HepG2 (cell line): ENCODE data around the gene KLF5. TPM values are rescaled to one million over a fixed set of nuclear protein-coding genes. Genes with fewer than 3 reads are reported as not detected.

Source experiments
- ATAC-seq: fragments of 200-7000 bp; cut with Tn5 transposase; 3 replicates; pipeline ENCODE4 v1.9.1; 2020; ENCODE audit warnings: mild to moderate bottlenecking, moderate library complexity
- BruUV-seq: library from RNA; stranded (reverse); fragments of 400-500 nt; replicated peaks from 2 replicates; lab custom pipeline; 2021; lab: Mats Ljungman, UMichigan
- CTCF ChIA-PET: fragments of 300-600 bp; formaldehyde crosslinking; extraction: SDS; loops from one replicate; lab custom pipeline; 2021; ENCODE audit warnings: low total read pairs, inconsistent platforms, low intra/inter-chr PET ratio; lab: Yijun Ruan, JAX
- POLR2A ChIA-PET: fragments of 350-600 bp; sonication (Branson Sonifier 250); formaldehyde crosslinking; loops from one replicate; lab custom pipeline; 2020; ENCODE audit warnings: antibody characterized with exemption, inconsistent platforms; lab: Yijun Ruan, JAX
- DNase-seq: peaks from one replicate; pipeline ENCODE4 v3.0.0-alpha.2; 2015; ENCODE audit warnings: low spot score
- FAIRE-seq: peaks from 3 replicates; lab custom pipeline; 2011; peaks lifted over from hg19 to GRCh38; lab: Jason Lieb, UNC
- H2AFZ ChIP-seq: one replicate; pipeline ENCODE4 v1.6.1; 2011; ENCODE audit warnings: low read length, inconsistent platforms
- H3K27ac ChIP-seq: fragments of 300-600 bp; 3 replicates; pipeline ENCODE4 v1.8.0; 2011; ENCODE audit warnings: mixed run types, mild to moderate bottlenecking, mixed read lengths, low read length, inconsistent platforms; ENCODE audit not compliant: insufficient read depth; ENCODE audit errors: extremely low read length
- H3K27me3 ChIP-seq, 2 experiments: fragments of 200-600 bp in 1 of 2; 2 replicates in 1 of 2; 3 replicates in 1 of 2; pipeline versions ENCODE4 v1.6.0 to v1.8.0; 2011; ENCODE audit warnings: low read length in 2 of 2, mild to moderate bottlenecking in 2 of 2, moderate library complexity in 2 of 2, inconsistent platforms in 1 of 2; ENCODE audit not compliant: insufficient read depth in 2 of 2, control insufficient read depth in 1 of 2
- H3K36me3 ChIP-seq, 2 experiments: fragments of 200-600 bp in 1 of 2; replicated peaks in 1 of 2; 2 replicates in 1 of 2; 3 replicates in 1 of 2; pipeline versions ENCODE4 v1.5.1 to v1.8.0; 2011; ENCODE audit warnings: low read length in 2 of 2, inconsistent platforms in 1 of 2; ENCODE audit not compliant: insufficient read depth in 2 of 2, control insufficient read depth in 1 of 2
- H3K4me1 ChIP-seq: 2 replicates; pipeline ENCODE4 v1.5.1; 2012; ENCODE audit warnings: low read length, inconsistent platforms; ENCODE audit not compliant: insufficient read depth
- H3K4me2 ChIP-seq: 2 replicates; pipeline ENCODE4 v1.6.0; 2011; ENCODE audit warnings: low read depth, low read length, inconsistent platforms
- H3K4me3 ChIP-seq, 3 experiments: fragments of 200-600 bp in 1 of 3; sonication (generic), shearing (Covaris generic) in 1 of 3; replicated peaks in 1 of 3; 2 replicates each; pipeline ENCODE4 v1.5.1; 2011 to 2016; ENCODE audit warnings: low read length in 3 of 3, inconsistent platforms in 2 of 3, low read depth in 2 of 3, mild to moderate bottlenecking in 2 of 3, control low read depth in 1 of 3, mixed read lengths in 1 of 3; ENCODE audit not compliant: insufficient read depth in 1 of 3
- H3K79me2 ChIP-seq: one replicate; pipeline ENCODE4 v1.6.1; 2011; ENCODE audit warnings: low read length, inconsistent platforms; ENCODE audit not compliant: insufficient read depth
- H3K9ac ChIP-seq: 2 replicates; pipeline ENCODE4 v1.6.0; 2011; ENCODE audit warnings: mild to moderate bottlenecking, low read depth, low read length, inconsistent platforms; ENCODE audit not compliant: insufficient read depth
- H3K9me3 ChIP-seq: 2 replicates; pipeline ENCODE4 v1.5.1; 2012; ENCODE audit warnings: mild to moderate bottlenecking, low read length
- H4K20me1 ChIP-seq: 2 replicates; pipeline ENCODE4 v1.6.0; 2011; ENCODE audit warnings: inconsistent platforms, mild to moderate bottlenecking, low read length, moderate library complexity; ENCODE audit not compliant: insufficient read depth
- BRD4 ChIP-seq: sonication (generic); formaldehyde crosslinking; IDR thresholded peaks from 2 replicates; pipeline ENCODE4 v1.4.0; 2020; ENCODE audit warnings: missing genetic modification reagents
- ERF ChIP-seq: IDR thresholded peaks from 2 replicates; pipeline ENCODE4 v1.6.1; 2018; ENCODE audit warnings: missing biosample characterization, missing genetic modification reagents
- GLI4 ChIP-seq: sonication (generic); formaldehyde crosslinking; IDR thresholded peaks from 2 replicates; pipeline ENCODE4 v1.5.1; 2020; ENCODE audit warnings: missing genetic modification reagents, mild to moderate bottlenecking, moderate library complexity, borderline replicate concordance
- HOXA9 ChIP-seq: sonication (generic); formaldehyde crosslinking; IDR thresholded peaks from 2 replicates; pipeline ENCODE4 v1.8.1; 2022; ENCODE audit warnings: missing genetic modification reagents, mild to moderate bottlenecking, moderate library complexity, borderline replicate concordance
- KLF9 ChIP-seq: IDR thresholded peaks from 2 replicates; pipeline ENCODE4 v1.6.1; 2016; ENCODE audit warnings: low read depth
- REXO4 ChIP-seq: sonication (generic); formaldehyde crosslinking; IDR thresholded peaks from 2 replicates; pipeline ENCODE4 v1.8.0; 2022; ENCODE audit warnings: missing genetic modification reagents, mild to moderate bottlenecking, borderline replicate concordance
- SMAD9 ChIP-seq: sonication (generic); formaldehyde crosslinking; IDR thresholded peaks from 2 replicates; pipeline ENCODE4 v1.5.1; 2020; ENCODE audit warnings: mild to moderate bottlenecking, missing genetic modification reagents
- ZFYVE20 ChIP-seq: sonication (generic); formaldehyde crosslinking; IDR thresholded peaks from 2 replicates; pipeline ENCODE4 v1.8.0; 2023; ENCODE audit warnings: low read depth, mild to moderate bottlenecking, moderate library complexity, missing genetic modification reagents, borderline replicate concordance
- ZMAT3 ChIP-seq: sonication (generic); formaldehyde crosslinking; conservative IDR thresholded peaks from 2 replicates; pipeline ENCODE4 v1.7.0; 2021; ENCODE audit warnings: missing genetic modification reagents
- ZNF224 ChIP-seq: sonication (generic); formaldehyde crosslinking; IDR thresholded peaks from 2 replicates; pipeline ENCODE4 v1.5.0; 2020; ENCODE audit warnings: mild to moderate bottlenecking, missing genetic modification reagents
- ZNF781 ChIP-seq: sonication (generic); formaldehyde crosslinking; IDR thresholded peaks from 2 replicates; pipeline ENCODE4 v1.5.1; 2020; ENCODE audit warnings: borderline replicate concordance, mild to moderate bottlenecking, missing genetic modification reagents; ENCODE audit errors: not compliant biosample characterization
- WGBS: methylation state at CpG from one replicate; pipeline ENCODE4 v1.1.6; 2017; ENCODE audit warnings: low lambda C conversion rate; 5-methylcytosine and 5-hydroxymethylcytosine counted together
- in situ Hi-C: cut with HindIII; loops from 2 replicates; pipeline ENCODE4 v1.10.0; 2017; ENCODE audit warnings: low pct_unique_long_range_greater_than_20kb; ENCODE audit not compliant: extremely low pct_ligation_motif_present
- intact Hi-C: fragments of 100-400 bp; cut with micrococcal nuclease; formaldehyde crosslinking; loops from one replicate; pipeline ENCODE4 v1.10.0; 2022; ENCODE audit not compliant: unreplicated experiment
- polyA plus RNA-seq, 8 experiments: library from polyadenylated mRNA; depleted of rRNA in 3 of 8; stranded (reverse) in 7 of 8; unstranded in 1 of 8; fragments of >200 nt; fragmentation: Illumina TruSeq in 4 of 8; extraction: Trizol in 4 of 8; gene quantifications; 2 replicates each; pipeline versions ENCODE4 v1.2.1 to v1.2.3, GENCODE V29; 2011 to 2016; ENCODE audit warnings: low read depth in 4 of 8, missing spikeins in 1 of 8, mixed read lengths in 1 of 8; ENCODE audit not compliant: insufficient read depth in 1 of 8
- total RNA-seq, 5 experiments: library from RNA; depleted of rRNA; stranded (reverse); fragments of >200 nt; fragmentation: Illumina TruSeq; extraction: Trizol; gene quantifications; 2 replicates each; pipeline ENCODE4 v1.2.3, GENCODE V29; 2016; ENCODE audit warnings: low read depth in 1 of 5
- TF ChIP-seq, protein P1 (sequence below): sonication (generic); formaldehyde crosslinking; IDR thresholded peaks from 2 replicates; pipeline ENCODE4 v1.4.0; 2020; ENCODE audit warnings: missing genetic modification reagents
- TF ChIP-seq, protein P2 (sequence below): sonication (generic); formaldehyde crosslinking; IDR thresholded peaks from 2 replicates; pipeline ENCODE4 v1.9.0; 2022; ENCODE audit warnings: missing genetic modification reagents, mild to moderate bottlenecking, borderline replicate concordance

KLF5 gene
- total and polyA plus RNA-seq, 2 of the 13 experiments (the other 11 are each of a cell fraction or from before 2014, with no cell fraction given), result 1.7 to 9.2 TPM

DNA sequence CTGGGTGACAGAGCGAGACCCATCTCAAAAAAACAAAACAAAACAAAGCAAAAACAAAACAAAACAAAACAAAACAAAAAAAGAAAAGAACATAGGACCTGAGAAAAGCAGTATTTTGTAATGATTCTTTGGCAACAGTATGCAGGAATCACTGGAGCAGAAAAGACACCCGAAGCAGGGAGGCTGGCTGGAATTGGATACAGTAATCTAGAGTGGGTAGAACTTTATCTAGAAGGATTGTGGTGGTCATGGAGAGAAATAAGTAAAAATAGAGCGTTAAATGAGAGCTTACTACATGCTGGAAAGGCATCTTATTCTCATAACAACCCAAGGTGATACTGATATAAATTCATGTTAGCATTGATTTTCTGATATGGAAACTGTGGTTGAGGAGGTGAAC, 51.2 kb downstream of the KLF5 start (continued):
- TF ChIP-seq ZMAT3 (no peak), KLF9 (no peak)

DNA sequence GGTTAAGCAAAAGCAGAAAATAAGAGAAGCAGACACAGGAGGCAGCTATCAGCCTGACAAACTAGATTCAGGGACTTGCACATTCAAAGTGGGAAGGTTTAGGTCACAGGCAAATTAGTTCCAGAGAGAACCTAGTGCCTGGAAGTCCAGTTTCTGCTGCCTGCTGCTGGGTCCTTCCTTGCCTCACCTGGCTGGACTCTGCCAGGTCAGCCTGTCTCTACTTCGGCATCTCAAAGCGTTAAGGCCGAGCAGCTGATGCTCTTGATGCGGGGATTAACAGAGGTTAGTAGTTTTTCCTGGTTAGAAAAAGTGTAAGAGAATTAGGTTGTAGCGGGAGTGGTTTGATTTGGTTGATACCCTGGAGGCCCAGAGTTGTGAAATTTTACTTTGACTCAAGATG, 52.0 kb downstream of the KLF5 start:
- H3K36me3 ChIP-seq, result no peaks in the 10 kb centered on the region
- no peaks in the 10 kb centered on the region for H3K4me1 ChIP-seq
- H3K27ac ChIP-seq, result no peak overlapping the region
- H3K79me2 ChIP-seq, result no peaks in the 10 kb centered on the region
- no peak overlapping the region for H3K4me2 ChIP-seq
- POLR2A ChIA-PET, result no interaction called here
- DNase-seq (no peak), ATAC-seq (no peak), FAIRE-seq (no peak)
- in situ Hi-C loops (no loop called here), intact Hi-C loops (no loop called here)
- H3K9me3 ChIP-seq, result no peaks in the 10 kb centered on the region
- H2AFZ ChIP-seq, result no peak overlapping the region
- H4K20me1 ChIP-seq, result no peaks in the 10 kb centered on the region
- CTCF ChIA-PET, result no interaction called here
- H3K9ac ChIP-seq, result no peak overlapping the region
- TF ChIP-seq HOXA9 (CRISPR knock-in tag) (no peak), SMAD9 (no peak), BRD4 (no peak), REXO4 (CRISPR knock-in tag) (no peak), GLI4 (CRISPR knock-in tag) (no peak), ZFYVE20 (CRISPR knock-in tag) (no peak), ZNF224 (no peak), ERF (CRISPR knock-in tag) (no peak), ZNF781 (no peak)
- TF ChIP-seq, protein P1, sequence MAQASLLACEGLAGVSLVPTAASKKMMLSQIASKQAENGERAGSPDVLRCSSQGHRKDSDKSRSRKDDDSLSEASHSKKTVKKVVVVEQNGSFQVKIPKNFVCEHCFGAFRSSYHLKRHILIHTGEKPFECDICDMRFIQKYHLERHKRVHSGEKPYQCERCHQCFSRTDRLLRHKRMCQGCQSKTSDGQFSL (CRISPR knock-in tag), result no peak
- TF ChIP-seq, protein P2, sequence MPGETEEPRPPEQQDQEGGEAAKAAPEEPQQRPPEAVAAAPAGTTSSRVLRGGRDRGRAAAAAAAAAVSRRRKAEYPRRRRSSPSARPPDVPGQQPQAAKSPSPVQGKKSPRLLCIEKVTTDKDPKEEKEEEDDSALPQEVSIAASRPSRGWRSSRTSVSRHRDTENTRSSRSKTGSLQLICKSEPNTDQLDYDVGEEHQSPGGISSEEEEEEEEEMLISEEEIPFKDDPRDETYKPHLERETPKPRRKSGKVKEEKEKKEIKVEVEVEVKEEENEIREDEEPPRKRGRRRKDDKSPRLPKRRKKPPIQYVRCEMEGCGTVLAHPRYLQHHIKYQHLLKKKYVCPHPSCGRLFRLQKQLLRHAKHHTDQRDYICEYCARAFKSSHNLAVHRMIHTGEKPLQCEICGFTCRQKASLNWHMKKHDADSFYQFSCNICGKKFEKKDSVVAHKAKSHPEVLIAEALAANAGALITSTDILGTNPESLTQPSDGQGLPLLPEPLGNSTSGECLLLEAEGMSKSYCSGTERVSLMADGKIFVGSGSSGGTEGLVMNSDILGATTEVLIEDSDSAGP (CRISPR knock-in tag), result no peak
- H3K27me3 ChIP-seq, result no peaks in the 10 kb centered on the region
- 44% methylated on average over 5 of the region's 5 CpGs for WGBS
- BruUV-seq, result no TSS peak
- H3K4me3 ChIP-seq, result no peak overlapping the region
